Transverse colon (tissue), 4 donors: ENCODE data around the gene PLSCR1.

Experiments used
- CTCF ChIP-seq, 5 experiments: fragments of 200-600 bp in 3 of 5; fragments of 450-650 bp in 2 of 5; sonication (generic) in 3 of 5; IDR thresholded peaks; 1 replicate in 2 of 5; 2 replicates in 3 of 5; pipeline ENCODE4 v1.5.1; 2016 to 2017; ENCODE audit warnings: antibody characterized with exemption in 5 of 5, inconsistent platforms in 3 of 5, mild to moderate bottlenecking in 2 of 5, moderate library complexity in 1 of 5
- EP300 ChIP-seq: sonication (generic); formaldehyde crosslinking; IDR thresholded peaks from one replicate; pipeline ENCODE4 v1.6.1; 2017; ENCODE audit warnings: antibody characterized with exemption, low read depth
- POLR2A ChIP-seq: fragments of 450-650 bp; IDR thresholded peaks from one replicate; pipeline ENCODE4 v1.6.1; 2016; ENCODE audit warnings: antibody characterized with exemption, mild to moderate bottlenecking, moderate library complexity
- POLR2AphosphoS5 ChIP-seq, 3 donors: sonication (generic); formaldehyde crosslinking; IDR thresholded peaks; one replicate each; pipeline ENCODE4 v1.6.1; 2016; ENCODE audit warnings: antibody characterized with exemption in 3 of 3

- TF ChIP-seq CTCF (IDR thresholded peaks at IDR 0.05): no peak
- no peak for TF ChIP-seq POLR2A
- no peak for TF ChIP-seq POLR2AphosphoS5 (IDR thresholded peaks at IDR 0.05)
- no peak for TF ChIP-seq EP300
These were observed 73.4 kb downstream of the PLSCR1 start for GRCh38 chr3:146471012-146471411.
